CD4-positive, alpha-beta T cell treated with Interleukin-12 subunit alpha and Interleukin-12 subunit beta, for 1 hour (primary cell): Measurements from ENCODE around the gene UBQLN1.
"Not testable (repeated sequence)": the region's sequence is repeated elsewhere in the genome, so short reads cannot be mapped to it uniquely, and the experiment has no call there.

Source experiments
- DNase-seq: peaks from one replicate; pipeline ENCODE4 v3.0.0-alpha.2; 2020

Gene UBQLN1

GRCh38 chr9:83707768-83708514 is at the start of gene UBQLN1:
Gene UBQLN1, minus strand, starts transcription at chr9:83707958. Its CDS starts 279 bp downstream, at chr9:83707679.
- DNase-seq = peak; percentile 92

GRCh38 chr9:83754383-83754977 is 46.7 kb upstream of the UBQLN1 start:
- DNase-seq = no peak

DNA sequence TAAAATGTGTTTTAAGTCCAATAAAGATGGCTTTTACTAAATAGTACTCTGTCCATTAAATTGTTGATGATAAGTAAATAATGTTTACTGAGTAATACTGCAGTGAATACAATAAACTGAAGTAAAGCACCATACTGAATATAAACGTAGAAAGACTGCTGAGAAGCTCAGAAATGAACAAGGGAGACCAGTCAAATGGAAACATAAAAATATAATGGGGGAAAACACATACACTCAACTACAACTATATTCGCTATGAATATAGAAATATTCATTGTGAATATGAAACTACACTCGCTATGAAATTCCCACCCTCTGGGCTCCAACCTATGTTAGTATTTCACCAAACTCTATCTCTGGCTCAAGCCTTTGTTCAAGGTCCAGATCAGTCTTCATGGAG is 41.9 kb upstream of the UBQLN1 start:
- no peak for DNase-seq

- no peak for DNase-seq
Observed at GRCh38 chr9:83744206-83744605, 36.4 kb upstream of the UBQLN1 start.

DNA sequence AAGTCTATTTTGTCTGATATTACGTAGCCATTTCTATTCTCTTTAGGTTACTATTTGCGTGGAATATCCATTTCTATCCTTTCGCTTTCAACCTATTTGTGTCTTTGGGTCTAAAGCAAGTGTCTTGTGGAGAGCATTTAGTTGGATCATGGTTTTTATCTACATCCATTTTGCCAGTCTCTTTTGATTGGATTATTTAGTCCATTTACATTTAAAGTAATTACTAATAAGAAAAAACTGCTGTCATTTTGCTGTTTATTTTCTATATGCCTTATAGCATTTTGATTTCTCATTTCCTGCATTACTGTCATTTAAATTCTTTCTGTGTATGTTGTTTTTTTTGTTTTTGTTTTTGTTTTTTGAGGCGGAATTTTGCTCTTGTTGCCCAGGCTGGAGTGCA is 26.0 kb upstream of the UBQLN1 start:
- no peak for DNase-seq

- not testable (repeated sequence) for DNase-seq
Observed at GRCh38 chr9:83728591-83729368, 21.0 kb upstream of the UBQLN1 start.

DNA sequence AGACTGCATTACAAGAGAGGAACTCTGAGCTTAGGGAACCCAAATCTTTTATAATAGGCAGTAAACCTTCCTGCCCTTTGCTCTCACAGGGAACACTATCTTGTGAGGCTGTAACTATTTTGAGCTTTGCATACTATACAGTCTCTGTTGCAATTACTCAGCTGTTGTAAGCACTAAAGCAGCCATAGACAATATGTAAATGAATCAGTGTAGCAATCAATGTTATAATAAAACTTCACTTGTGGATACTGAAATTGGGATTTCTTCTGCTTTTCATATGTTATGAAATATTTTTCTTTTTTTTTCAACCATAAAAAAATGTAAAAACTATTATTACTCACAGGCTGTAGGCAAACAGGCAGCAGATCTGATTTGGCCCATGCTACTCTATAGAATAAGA is 16.7 kb upstream of the UBQLN1 start:
- DNase-seq = no peak

GRCh38 chr9:83722726-83723495 is 15.2 kb upstream of the UBQLN1 start:
- DNase-seq = no peak

GRCh38 chr9:83721509-83721908 is 13.8 kb upstream of the UBQLN1 start:
- DNase-seq = no peak

GRCh38 chr9:83715794-83716193 is 8.0 kb upstream of the UBQLN1 start:
- no peak for DNase-seq

DNA sequence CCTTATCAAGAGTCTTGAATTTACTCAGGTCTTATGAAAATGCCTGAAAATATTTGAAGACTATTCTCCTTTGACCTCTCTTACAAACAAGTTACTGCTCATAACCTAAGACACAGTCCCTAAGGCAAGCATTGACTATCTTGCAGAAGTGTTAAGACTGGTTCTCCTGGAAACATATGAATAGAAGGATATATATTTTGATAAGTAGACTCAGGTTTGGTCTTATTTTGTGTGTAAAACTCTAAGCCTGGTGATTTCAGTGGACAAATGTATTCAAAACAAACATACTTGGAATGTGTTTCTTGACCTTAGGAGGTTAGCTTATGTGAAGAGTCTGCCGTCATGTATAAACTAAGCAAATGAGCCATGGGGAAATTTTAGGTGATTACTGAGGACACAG is 7.5 kb upstream of the UBQLN1 start:
- DNase-seq = no peak

DNA sequence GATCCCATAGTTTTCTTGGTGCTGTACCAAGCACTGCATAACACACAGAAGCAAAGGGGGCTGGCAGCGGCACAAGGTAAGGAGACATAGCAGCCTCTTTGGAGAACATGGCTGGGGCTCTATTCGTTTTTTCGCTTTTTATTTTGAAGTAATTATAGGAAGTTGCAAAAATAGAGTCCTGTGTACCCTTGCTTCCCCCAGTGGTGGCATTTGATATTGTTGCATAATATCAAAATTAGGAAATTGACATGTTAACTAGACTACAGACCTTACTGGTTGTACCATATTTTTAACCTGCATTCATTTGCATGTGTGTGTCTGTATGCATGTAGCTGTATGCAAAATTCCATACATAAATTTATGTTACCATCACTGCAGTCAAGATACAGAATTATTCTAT is 6.6 kb upstream of the UBQLN1 start:
- peak; percentile 16 for DNase-seq

GRCh38 chr9:83708515-83709158 is 879 bp upstream of the UBQLN1 start:
- DNase-seq = peak; percentile 71

DNA sequence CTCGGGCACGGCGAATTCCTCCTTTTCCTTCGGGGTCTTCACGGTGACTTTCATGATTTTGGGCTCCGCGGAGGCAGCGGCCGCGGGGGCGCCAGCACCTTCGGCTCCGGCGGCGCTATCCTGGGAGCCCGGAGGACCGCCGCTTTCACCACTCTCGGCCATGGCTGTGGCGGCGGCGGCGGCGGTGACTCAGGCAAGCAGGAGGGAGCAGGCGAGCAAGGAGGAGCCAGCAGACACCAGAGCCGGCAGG is 315 bp downstream of the UBQLN1 start:
- DNase-seq = no peak

DNA sequence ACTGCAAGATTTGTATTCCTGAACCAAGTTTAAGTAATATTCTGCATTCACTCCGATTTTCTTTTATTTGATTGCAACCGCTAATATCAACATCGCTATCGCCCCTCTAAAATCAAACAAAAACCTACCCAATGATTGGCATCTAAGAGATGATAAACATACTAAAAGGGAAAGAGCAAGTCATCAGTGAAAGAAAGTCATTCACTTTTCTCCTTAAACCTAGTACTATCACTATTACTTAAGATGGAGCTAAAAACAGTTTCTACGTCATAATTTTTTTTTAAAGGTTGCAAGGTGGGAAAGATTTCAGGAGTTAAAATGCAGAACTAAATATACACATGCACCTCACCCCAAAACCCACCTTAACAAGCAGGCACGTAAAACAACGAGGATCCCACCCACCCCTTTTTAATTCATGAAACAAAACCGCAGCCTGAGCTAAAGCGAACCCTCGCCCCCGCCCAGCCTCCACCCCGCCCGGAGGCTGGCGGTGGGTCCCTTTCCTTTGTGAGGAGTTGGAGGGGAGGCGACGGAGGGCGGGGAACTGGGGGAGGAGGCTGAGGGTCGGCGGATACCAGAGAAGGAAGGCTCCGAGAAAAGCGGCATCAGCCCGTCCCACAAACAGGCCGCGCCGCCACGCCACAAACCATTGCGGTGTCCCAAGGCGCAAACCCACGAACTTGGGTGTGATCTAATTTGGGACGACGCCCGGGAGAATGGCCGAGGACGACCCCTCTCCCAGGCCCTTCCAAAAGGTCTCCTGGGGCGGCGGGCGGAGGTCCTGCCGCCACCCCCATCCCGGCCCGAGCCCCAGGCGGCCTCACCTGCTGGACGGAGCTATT is 861 bp downstream of the UBQLN1 start:
- peak; percentile 72 for DNase-seq

- peak; percentile 33 for DNase-seq
Observed at GRCh38 chr9:83705219-83705651, 2.5 kb downstream of the UBQLN1 start.

DNA sequence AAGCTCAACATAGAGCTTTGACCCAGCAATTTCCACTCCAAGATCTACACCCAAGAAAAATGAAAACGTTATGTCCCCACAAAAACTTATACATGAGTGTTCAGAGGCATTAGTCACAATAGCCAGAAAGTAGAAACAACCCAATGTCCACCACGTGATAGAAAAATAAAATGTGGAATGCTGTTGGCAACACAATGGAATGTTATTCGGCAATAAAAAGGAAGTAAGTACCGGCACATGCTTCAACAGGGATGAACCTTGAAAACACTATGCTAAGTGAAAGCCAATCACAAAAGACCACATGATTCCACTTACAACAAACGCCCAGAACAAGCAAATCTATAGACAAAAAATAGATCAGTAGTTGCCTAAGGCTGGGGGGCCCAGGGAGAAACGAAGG is 6.0 kb downstream of the UBQLN1 start:
- no peak for DNase-seq

- DNase-seq = no peak
Observed at GRCh38 chr9:83701286-83701685, 6.5 kb downstream of the UBQLN1 start.

DNA sequence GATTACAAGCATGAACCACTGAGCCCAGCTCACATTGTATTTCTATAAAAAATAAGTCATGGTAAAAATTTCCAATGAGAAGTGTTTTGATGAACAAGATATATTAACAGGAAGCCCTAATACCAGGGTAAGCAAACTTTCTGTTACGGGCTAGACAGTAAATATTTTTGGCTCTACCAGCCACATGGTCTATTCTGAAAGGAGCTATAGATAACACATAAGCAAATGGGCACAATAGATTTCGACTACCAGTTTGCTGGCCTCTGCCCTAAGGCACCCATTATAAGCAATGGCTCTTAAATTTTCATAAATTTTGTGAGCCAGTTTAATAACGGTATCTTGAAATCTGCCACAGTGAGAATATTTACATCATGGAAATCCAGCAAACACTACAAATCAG is 8.1 kb downstream of the UBQLN1 start:
- DNase-seq = no peak

- DNase-seq = no peak
Observed at GRCh38 chr9:83698976-83699585, 8.7 kb downstream of the UBQLN1 start.

- DNase-seq = no peak
Observed at GRCh38 chr9:83691492-83691891, 16.3 kb downstream of the UBQLN1 start.

GRCh38 chr9:83688921-83689320 is 18.8 kb downstream of the UBQLN1 start:
- no peak for DNase-seq
